PC-3 (cell line): ENCODE measurements around the gene ALAD.

Experiments
- EZH2 ChIP-seq: fragments of 300-600 bp; sonication (generic); IDR thresholded peaks from one replicate; pipeline ENCODE4 v1.6.1; 2017; ENCODE audit warnings: antibody characterized with exemption, mild to moderate bottlenecking, low read length; ENCODE audit not compliant: unreplicated experiment
- EZH2phosphoT487 ChIP-seq: fragments of 300-600 bp; sonication (generic); IDR thresholded peaks from 2 replicates; pipeline ENCODE4 v1.6.1; 2018; ENCODE audit warnings: mild to moderate bottlenecking, antibody characterized with exemption, low read length, borderline replicate concordance
- TF ChIP-seq, protein P1 (sequence below): fragments of 300-600 bp; sonication (generic); conservative IDR thresholded peaks from 2 replicates; pipeline ENCODE4 v1.5.1; 2017; ENCODE audit warnings: antibody characterized with exemption, low read depth, mild to moderate bottlenecking, low read length

DNA sequence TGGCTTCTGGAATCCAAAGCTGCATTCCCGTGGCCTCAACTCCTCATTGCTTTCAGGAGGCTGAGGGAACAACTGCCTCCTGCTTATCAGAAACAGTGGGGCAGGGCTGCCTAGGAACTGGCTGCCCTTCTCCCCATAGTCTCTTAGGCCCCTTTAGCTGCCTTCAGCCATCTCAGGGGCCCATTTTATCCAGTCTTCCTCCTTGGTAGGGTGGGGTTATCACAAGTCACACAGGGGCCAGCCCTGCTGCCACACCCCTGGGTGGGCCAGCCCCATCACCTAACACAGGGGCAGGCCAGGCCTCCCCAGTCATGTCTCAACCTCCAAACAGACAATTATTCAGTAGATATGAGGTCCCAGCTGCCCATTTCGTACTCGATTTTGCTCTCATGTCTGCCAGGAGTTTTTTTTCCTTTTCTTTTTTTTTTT lies 3.9 kb downstream of the ALAD start:
- TF ChIP-seq, protein P1, sequence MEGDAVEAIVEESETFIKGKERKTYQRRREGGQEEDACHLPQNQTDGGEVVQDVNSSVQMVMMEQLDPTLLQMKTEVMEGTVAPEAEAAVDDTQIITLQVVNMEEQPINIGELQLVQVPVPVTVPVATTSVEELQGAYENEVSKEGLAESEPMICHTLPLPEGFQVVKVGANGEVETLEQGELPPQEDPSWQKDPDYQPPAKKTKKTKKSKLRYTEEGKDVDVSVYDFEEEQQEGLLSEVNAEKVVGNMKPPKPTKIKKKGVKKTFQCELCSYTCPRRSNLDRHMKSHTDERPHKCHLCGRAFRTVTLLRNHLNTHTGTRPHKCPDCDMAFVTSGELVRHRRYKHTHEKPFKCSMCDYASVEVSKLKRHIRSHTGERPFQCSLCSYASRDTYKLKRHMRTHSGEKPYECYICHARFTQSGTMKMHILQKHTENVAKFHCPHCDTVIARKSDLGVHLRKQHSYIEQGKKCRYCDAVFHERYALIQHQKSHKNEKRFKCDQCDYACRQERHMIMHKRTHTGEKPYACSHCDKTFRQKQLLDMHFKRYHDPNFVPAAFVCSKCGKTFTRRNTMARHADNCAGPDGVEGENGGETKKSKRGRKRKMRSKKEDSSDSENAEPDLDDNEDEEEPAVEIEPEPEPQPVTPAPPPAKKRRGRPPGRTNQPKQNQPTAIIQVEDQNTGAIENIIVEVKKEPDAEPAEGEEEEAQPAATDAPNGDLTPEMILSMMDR: no peak
- TF ChIP-seq EZH2 (no peak), EZH2phosphoT487 (no peak)
